ENCODE measurements around the gene C10orf71.

GRCh38 chr10:49276596-49276995 is 22.4 kb upstream of the C10orf71 start:
- TF ChIP-seq CTCF (IDR thresholded peaks at IDR 0.05; ENCODE audit: low read length) (no peak), EZH2 (IDR thresholded peaks at IDR 0.05; ENCODE audit: borderline replicate concordance, low read length) (no peak)

All from OCI-LY1 (cell line).